Stimulated activated CD4-positive, alpha-beta T cell treated with anti-CD3 and anti-CD28 coated beads, Interleukin-15, amount 100 ng/mL, for 24 hours (primary cell): ENCODE results near the gene SEZ6L.

Source experiments
- DNase-seq: peaks from one replicate; pipeline ENCODE4 v3.0.0-alpha.2; 2020

The SEZ6L gene

GRCh38 chr22:26432619-26433311 is 263.5 kb downstream of the SEZ6L start:
- DNase-seq = no peak
